ENCODE data around the gene MT1G.

GRCh38 chr16:56679818-56680217, 12.0 kb upstream of the MT1G start:
- TF ChIP-seq JUNB (IDR thresholded peaks at IDR 0.05; ENCODE audit: unreplicated experiment) (no peak), CTCF (conservative IDR thresholded peaks at IDR 0.05; ENCODE audit: low read depth in 2 of 2) (no peak), CREB1 (CRISPR knock-in tag; IDR thresholded peaks at IDR 0.05; ENCODE audit: low read depth) (no peak), EZH2 (IDR thresholded peaks at IDR 0.05; ENCODE audit: low read depth, unreplicated experiment) (no peak), REST (IDR thresholded peaks at IDR 0.05; ENCODE audit: unreplicated experiment) (no peak), POLR2AphosphoS5 (IDR thresholded peaks at IDR 0.05; ENCODE audit: low read depth) (no peak), EZH2phosphoT487 (IDR thresholded peaks at IDR 0.05; ENCODE audit: unreplicated experiment) (no peak), NANOG (IDR thresholded peaks at IDR 0.05; ENCODE audit: borderline replicate concordance) (no peak), ZNF114 (CRISPR knock-in tag; IDR thresholded peaks at IDR 0.05) (no peak), STAT1 (IDR thresholded peaks at IDR 0.05; ENCODE audit: unreplicated experiment) (no peak), ZNF331 (CRISPR knock-in tag; IDR thresholded peaks at IDR 0.05; ENCODE audit: low read depth) (no peak), ZNF462 (CRISPR knock-in tag; IDR thresholded peaks at IDR 0.05) (no peak)

Data from GM23338 (cell line).